NCI-H1694 (cell line): ENCODE results near the gene PRSS57.
A peak's percentile ranks its signal among the peaks of the same experiment; 100 is the strongest.

Experiments
- DNase-seq: peaks from one replicate; lab custom pipeline; 2025; lab: John Stamatoyannopoulos, UW

PRSS57 gene

GRCh38 chr19:652467-653389, 42.5 kb downstream of the PRSS57 start:
- no peak for DNase-seq

- DNase-seq = no peak
Measured at GRCh38 chr19:651991-652390, 43.3 kb downstream of the PRSS57 start.

GRCh38 chr19:651114-651818, 44.0 kb downstream of the PRSS57 start:
- DNase-seq = no peak

- DNase-seq = no peak
Measured at GRCh38 chr19:650121-650520, 45.1 kb downstream of the PRSS57 start.

GRCh38 chr19:648904-649801, 46.1 kb downstream of the PRSS57 start:
- no peak for DNase-seq

GRCh38 chr19:648305-648704, 46.9 kb downstream of the PRSS57 start:
- DNase-seq = no peak

GRCh38 chr19:647566-648284, 47.5 kb downstream of the PRSS57 start:
- no peak for DNase-seq

GRCh38 chr19:646779-647565, 48.3 kb downstream of the PRSS57 start:
- DNase-seq = no peak

GRCh38 chr19:645912-646778, 49.1 kb downstream of the PRSS57 start:
- DNase-seq = no peak

GRCh38 chr19:644789-645188, 50.5 kb downstream of the PRSS57 start:
- no peak for DNase-seq

GRCh38 chr19:644363-644762, 50.9 kb downstream of the PRSS57 start:
- DNase-seq = no peak

GRCh38 chr19:643736-644135, 51.5 kb downstream of the PRSS57 start:
- no peak for DNase-seq

GRCh38 chr19:642767-643727, 52.2 kb downstream of the PRSS57 start:
- no peak for DNase-seq

GRCh38 chr19:641702-642101, 53.5 kb downstream of the PRSS57 start:
- DNase-seq = no peak

- no peak for DNase-seq
Measured at GRCh38 chr19:640606-641189, 54.6 kb downstream of the PRSS57 start.

GRCh38 chr19:640161-640558, 55.1 kb downstream of the PRSS57 start:
- DNase-seq = no peak

- peak; percentile 40 for DNase-seq
Measured at GRCh38 chr19:639253-640160, 55.7 kb downstream of the PRSS57 start, which contains the start of gene FGF22. FGF22 (plus strand) TSS chr19:639879; CDS start chr19:639926, 47 bp downstream.
